ENCODE measurements around the gene METTL15.

Gene METTL15

GRCh38 chr11:28144808-28145207 lies 36.6 kb downstream of the METTL15 start:
- no peak overlapping the region for H3K4me3 ChIP-seq (ENCODE audit: low read length)
- DNase-seq (ENCODE audit: low read depth) = peak; percentile 58
- TF ChIP-seq, protein P1, sequence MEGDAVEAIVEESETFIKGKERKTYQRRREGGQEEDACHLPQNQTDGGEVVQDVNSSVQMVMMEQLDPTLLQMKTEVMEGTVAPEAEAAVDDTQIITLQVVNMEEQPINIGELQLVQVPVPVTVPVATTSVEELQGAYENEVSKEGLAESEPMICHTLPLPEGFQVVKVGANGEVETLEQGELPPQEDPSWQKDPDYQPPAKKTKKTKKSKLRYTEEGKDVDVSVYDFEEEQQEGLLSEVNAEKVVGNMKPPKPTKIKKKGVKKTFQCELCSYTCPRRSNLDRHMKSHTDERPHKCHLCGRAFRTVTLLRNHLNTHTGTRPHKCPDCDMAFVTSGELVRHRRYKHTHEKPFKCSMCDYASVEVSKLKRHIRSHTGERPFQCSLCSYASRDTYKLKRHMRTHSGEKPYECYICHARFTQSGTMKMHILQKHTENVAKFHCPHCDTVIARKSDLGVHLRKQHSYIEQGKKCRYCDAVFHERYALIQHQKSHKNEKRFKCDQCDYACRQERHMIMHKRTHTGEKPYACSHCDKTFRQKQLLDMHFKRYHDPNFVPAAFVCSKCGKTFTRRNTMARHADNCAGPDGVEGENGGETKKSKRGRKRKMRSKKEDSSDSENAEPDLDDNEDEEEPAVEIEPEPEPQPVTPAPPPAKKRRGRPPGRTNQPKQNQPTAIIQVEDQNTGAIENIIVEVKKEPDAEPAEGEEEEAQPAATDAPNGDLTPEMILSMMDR (conservative IDR thresholded peaks at IDR 0.05; ENCODE audit: low read depth, low read length) = no peak

DNA sequence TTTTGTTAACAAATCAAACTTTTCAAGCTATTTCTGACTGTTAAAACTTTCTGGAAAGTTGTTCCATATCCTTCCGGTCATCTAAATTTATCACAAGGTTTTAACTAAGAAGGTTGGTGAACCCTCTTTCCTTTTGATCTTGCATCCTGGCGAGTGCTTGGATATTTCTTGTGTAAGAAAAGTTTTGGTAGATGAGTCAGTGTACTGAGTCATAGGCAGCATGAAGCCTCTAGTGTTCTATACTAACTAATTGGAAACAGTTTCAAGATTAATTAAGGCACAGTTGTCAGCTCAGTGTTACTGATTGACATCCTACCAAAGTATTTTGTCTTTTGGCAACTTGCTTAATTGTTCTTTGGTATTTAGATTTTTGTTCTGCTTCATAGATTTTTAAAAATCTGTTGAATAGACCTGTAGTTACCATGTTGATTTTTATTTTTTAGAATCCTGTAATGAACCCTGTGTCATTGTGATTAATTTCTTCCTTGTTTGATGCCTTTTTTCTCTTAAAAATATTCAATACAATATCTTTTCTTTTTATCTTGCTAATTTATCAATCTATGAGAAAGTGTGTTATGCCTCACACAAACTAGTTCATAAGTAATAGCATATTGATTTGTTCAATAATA lies 38.0 kb downstream of the METTL15 start:
- H3K4me3 ChIP-seq (ENCODE audit: low read length) = no peak overlapping the region
- TF ChIP-seq, protein P1 (conservative IDR thresholded peaks at IDR 0.05; ENCODE audit: low read depth, low read length) = no peak
- peak; percentile 96 for DNase-seq (ENCODE audit: low read depth)

DNA sequence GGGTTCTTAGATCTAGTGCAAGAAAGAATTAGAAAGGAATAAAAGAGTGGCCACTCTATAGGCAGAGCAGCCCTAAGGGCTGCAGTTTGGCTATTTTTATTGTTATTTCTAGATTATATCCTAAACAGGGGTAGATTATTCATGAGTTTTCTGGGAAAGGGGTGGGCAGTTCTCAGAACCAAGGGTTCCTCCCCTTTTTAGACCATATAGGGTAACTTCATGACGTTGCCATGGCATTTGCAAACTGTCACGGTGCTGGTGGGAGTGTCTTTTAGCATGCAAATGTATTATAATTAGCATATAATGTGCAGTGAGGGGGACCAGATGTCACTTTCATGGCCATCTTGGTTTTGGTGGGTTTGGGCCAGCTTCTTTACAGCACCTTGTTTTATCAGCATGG lies 44.6 kb downstream of the METTL15 start:
- DNase-seq (ENCODE audit: low read depth) = no peak
- TF ChIP-seq, protein P1 (conservative IDR thresholded peaks at IDR 0.05; ENCODE audit: low read depth, low read length) = no peak
- H3K4me3 ChIP-seq (ENCODE audit: low read length) = no peak overlapping the region

- H3K4me3 ChIP-seq (ENCODE audit: low read length) = no peak overlapping the region
- DNase-seq (ENCODE audit: low read depth) = peak; percentile 12
Observed at GRCh38 chr11:28153586-28153985, 45.4 kb downstream of the METTL15 start.

DNA sequence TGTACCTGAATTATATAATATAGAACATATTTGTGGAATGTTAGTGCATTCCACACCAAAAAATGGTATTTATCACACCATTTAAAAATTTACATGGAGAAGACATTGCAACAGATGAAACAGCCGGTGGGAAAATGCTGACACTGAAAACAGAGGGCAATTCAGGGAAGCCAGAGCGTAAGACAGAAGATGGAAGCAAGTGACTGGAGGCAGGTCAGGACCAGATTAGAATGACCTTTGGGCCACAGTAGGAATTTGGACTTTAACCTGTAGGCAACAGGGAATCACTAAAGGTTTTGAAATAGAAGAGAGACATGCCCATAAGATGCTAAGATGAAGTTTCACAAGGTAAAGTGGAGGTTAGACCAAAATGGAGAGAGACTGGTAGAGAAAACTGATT lies 60.5 kb downstream of the METTL15 start:
- no peak for DNase-seq (ENCODE audit: low read depth)
- no peak overlapping the region for H3K4me3 ChIP-seq (ENCODE audit: low read length)
- TF ChIP-seq, protein P1 (conservative IDR thresholded peaks at IDR 0.05; ENCODE audit: low read depth, low read length) = no peak

More at GRCh38 chr11:28153586-28153985, 45.4 kb downstream of the METTL15 start:
- TF ChIP-seq, protein P1 (conservative IDR thresholded peaks at IDR 0.05; ENCODE audit: low read depth, low read length) = no peak

- H3K4me3 ChIP-seq (ENCODE audit: low read length) = no peak overlapping the region
- no peak for DNase-seq (ENCODE audit: low read depth)
- TF ChIP-seq, protein P1 (conservative IDR thresholded peaks at IDR 0.05; ENCODE audit: low read depth, low read length) = no peak
Observed at GRCh38 chr11:28169816-28170215, 61.6 kb downstream of the METTL15 start.

DNA sequence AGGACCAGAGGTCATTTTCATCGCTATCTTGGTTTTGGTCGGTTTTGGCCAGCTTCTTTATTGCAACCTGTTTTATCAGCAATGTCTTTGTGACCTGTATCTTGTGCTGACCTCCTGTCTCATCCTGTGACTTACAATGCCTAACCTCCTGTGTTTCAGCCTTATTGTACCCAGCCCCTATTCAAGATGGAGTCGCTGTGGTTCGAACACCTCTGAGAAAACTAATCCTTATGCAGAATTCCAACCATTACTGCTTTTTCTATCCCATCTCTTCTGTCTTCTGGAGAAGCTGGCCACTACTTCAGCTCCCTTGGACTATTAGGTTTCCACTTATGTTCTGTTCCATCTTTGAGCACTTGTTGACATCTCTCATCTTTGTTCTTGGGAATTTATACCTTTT lies 62.6 kb downstream of the METTL15 start:
- DNase-seq (ENCODE audit: low read depth) = no peak
- TF ChIP-seq, protein P1 (conservative IDR thresholded peaks at IDR 0.05; ENCODE audit: low read depth, low read length) = no peak

More for the DNA sequence above, 62.6 kb downstream of the METTL15 start:
- H3K4me3 ChIP-seq (ENCODE audit: low read length) = no peak overlapping the region

Data from retinal pigment epithelial cell (primary cell).